Dermis microvascular lymphatic vessel endothelial cell (primary cell): ENCODE measurements around the gene IGFBP2. TPM values are rescaled to one million over a fixed set of nuclear protein-coding genes. Genes with fewer than 3 reads are reported as not detected.
A peak's percentile ranks its signal among the peaks of the same experiment; 100 is the strongest.
"Not testable (repeated sequence)": the region's sequence is repeated elsewhere in the genome, so short reads cannot be mapped to it uniquely, and the experiment has no call there.

ENCODE experiments used
- DNase-seq, 2 donors: peaks; one replicate each; pipeline versions ENCODE4 v3.0.0 to v3.0.0-alpha.2; 2010; ENCODE audit warnings: low read depth in 2 of 2
- total RNA-seq: library from RNA; depleted of rRNA; stranded (reverse); fragments of >200 nt; gene quantifications from 2 replicates; pipeline ENCODE4 v1.2.1, GENCODE V29; 2014

The IGFBP2 gene, protein sequence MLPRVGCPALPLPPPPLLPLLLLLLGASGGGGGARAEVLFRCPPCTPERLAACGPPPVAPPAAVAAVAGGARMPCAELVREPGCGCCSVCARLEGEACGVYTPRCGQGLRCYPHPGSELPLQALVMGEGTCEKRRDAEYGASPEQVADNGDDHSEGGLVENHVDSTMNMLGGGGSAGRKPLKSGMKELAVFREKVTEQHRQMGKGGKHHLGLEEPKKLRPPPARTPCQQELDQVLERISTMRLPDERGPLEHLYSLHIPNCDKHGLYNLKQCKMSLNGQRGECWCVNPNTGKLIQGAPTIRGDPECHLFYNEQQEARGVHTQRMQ
- 53.0 and 54.5 TPM in 2 replicates for total RNA-seq

DNA sequence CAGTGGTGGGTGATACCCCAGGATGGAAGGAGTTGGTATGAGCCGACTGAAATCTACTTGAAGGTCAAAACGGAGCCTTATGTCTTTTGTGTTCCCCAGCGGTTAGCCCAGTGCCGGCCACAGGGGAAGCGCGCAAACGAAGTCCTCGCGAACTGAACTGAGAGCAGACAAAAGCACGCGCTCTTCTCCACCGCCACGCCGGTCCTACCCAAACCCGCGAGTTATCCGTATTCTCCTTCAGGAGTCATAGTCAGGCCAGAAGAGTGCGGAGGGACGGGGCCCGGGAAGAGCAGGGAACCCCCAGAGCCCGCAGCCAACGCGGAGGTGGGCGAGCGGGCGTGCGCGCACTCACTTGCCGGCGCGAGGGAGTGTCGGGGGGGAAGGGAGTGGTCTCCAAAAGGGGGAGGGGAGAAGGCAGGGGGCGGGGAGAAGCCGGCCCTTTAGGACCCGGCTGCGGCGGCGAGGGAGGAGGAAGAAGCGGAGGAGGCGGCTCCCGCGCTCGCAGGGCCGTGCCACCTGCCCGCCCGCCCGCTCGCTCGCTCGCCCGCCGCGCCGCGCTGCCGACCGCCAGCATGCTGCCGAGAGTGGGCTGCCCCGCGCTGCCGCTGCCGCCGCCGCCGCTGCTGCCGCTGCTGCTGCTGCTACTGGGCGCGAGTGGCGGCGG is at the start of gene IGFBP2:
IGFBP2 (plus strand) TSS at position 469 of the 664 bp plus-strand sequence; CDS start at position 573, 104 bp downstream.
- peak in 1 of 2 donors; percentile 24 for DNase-seq

DNA sequence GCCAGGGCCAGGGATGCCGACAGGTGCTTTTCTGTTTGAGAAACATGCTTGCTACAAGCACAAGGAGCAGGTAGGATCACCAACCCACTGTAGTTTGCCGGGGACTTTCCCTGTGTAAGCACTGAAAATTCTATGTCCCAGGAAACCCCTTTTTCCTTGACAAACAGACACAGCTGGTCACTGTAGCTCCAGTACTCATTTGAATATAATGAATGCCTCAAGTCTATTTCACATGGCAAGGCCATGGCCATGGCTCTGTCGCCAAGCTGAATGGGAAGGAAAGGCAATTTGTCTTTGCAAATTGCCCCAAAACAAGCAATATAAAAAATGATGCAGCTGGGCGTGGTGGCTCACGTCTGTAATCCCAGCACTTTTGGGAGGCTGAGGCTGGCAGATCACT is 49.6 kb upstream of the IGFBP2 start:
- no peak for DNase-seq

DNA sequence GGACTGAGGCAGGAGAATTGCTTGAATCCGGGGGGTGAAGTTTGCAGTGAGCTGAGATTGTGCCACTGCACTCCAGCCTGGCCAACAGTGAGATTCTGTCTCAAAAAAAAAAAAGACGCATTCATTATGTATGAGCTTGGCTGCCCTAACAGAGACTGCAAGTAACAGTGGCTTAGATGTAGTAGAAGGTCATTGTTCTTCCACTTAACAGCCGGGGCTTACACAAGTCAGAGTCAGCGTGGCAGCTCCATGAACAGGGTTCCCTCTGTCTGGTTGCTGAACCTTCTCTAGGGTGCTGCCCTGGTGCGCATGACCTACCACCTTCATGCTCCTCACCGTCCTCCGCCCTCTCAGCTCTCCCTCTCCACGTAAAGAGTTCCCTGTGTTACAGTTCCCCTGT is 49.1 kb upstream of the IGFBP2 start:
- no peak for DNase-seq

DNA sequence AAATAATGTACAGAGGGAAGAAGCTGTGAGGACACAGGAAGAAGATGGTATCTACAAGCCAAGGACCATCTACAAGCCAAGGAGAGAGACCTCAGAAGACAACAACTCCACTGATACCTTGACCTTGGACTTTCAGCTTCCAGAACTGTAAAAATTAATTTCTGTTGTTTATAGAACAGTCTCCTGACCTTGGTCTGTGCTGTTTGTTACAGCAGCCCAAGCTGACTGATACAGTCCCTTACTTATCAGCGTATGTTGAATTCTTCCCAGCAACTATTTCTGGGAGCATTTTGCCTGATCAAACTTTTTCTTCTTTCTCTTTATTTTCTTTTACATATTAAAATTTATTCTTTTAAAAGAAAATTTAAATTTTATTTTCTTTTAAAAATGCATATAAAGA is 47.8 kb upstream of the IGFBP2 start:
- no peak for DNase-seq

DNA sequence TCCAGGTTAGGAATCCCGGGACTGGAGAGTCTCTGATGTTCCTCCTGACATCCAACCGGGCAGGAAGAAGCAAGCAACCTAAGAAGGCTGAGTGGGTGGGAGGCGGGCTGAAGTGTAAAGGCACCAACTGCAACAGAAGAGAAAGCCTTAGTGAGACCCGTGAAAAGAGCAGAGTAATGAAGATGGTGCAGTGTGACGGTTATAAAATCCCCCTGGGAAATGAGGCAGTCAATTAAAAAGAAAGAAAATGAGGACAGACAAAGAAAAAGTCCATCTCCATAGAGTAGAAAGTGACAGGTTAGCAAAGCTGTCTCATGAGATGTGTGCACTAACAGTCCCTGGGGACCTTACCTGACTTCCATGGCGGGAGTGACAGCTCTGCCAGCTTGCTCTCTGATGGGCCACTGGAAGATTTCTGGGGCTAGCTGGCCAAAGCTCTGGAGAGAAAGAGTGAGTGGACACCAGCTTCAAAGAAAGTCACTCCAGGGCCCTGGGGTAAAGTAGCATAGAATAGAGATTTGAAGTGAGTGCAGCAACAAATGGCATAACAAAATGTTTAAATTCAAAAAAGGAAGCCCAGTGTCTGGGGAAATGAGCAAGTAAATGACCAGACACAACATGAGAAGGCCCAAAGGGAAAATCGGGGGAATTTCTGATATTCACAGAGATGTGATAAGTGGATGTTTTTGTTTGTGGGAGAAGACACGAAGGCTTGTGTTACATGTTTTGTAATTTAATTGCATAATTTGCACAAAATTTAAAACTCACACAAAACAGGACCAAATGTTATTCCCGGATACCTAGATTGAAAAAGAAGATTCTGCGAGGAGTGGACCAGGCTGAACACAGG is 44.1 kb upstream of the IGFBP2 start:
- no peak for DNase-seq

DNA sequence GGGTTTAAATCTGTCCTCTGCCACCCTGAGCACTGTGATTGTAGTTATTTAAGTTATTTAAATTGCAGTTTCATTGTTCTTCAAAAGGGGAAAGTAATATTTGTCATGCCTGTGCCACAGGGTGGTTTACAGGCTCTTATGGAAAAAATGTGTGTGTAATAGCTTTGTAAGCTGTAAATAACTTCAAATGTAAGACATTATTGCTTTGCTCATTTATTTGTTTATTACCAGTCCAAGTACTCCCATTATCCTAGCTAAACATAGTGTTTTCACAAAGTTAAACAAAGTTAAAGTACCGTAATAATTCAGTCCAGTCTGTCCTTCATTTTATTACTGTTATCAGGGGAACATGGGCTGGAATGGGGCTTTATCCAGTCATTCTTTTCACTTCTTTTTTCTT is 43.4 kb upstream of the IGFBP2 start:
- no peak for DNase-seq

DNA sequence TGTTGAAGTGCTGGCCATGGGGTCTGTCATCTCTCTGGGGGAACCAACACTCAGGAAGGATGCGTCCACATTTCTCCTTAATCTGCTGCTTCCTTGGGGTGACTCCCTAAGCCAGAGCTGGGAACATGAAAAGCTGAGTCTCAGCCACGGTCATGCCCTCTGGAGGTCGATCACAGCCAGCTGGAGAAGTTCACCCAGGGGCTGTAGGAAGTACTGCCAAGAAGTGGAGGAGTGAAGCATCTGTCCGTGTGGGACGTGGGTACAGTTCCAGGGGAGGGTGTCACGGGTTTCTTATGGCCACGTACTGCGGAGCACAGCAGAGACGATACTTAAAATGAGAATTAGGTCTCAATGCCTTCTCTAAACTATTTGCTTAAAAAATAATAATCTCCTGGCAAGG is 42.4 kb upstream of the IGFBP2 start:
- DNase-seq: no peak

DNA sequence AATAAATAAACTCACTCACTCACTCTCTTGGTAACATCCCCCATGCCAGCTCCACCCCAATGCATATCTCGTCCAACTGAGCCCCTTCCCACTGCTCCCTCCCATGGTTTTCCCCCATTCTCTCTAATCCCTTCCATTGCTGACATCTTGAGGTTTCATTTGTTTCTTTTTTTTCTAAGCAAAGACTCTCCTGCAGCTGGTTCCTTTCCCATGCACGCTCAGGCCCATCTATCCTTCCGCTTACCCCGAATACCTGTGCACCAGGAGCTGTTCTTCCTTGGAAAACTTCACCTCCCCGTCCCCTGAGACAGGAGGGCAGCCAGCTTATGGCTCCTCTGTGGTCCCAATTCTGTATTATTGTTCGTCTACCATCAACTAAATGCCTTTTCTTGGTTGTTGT is 41.7 kb upstream of the IGFBP2 start:
- no peak for DNase-seq

DNA sequence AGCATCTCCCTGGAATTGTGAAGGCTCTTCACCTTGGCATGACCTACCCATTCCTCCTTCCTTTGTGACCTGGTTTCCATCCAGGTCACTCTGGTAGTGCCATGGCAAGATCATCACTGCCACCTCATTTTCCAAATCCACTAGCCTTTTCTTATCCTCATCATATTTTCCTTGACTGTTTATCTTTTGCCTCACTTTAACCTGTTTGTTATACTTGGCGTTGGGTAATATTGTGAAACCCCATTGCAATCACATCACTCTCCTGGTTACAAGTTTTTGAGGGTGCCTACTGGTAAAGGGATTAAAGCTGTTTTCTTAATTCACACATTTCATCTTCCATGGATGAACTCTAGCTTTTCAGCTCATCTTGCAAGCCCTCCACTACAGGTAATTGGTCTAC is 39.1 kb upstream of the IGFBP2 start:
- DNase-seq: no peak

DNA sequence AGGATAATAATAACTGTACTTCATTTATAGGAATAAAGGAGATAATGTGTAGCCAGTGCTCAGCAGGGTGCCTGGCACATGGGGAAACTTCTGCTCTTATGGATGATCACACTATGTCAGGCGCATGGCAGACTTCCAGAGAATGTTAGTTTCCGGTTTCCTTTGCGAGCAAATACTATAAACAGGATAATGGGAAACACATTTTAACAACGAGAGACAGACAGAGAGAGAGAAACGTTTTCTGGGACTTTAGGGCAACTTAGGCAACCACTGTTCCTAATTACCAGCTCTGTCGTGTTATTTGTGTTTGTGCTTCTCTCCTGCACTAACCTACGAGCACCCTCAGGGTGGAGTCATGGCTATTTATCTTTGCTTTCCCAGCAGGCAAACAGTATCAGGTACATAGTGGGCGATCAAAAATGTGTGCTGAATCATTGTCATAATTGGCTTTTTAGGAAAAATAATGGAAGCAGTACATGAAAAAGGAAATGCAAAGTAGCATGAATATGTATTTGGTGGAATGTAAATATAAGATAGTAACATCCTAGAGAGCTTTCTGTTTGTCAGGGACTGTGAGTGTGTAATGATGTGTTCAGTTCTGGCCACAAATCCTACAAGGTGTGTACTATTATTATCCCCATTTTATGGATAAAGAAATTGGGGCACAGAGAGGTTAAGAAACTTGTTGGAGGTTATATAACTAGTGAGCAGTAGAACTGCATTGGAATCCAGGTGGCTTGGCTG is 36.8 kb upstream of the IGFBP2 start:
- peak; percentile 73 to 88 for DNase-seq

DNA sequence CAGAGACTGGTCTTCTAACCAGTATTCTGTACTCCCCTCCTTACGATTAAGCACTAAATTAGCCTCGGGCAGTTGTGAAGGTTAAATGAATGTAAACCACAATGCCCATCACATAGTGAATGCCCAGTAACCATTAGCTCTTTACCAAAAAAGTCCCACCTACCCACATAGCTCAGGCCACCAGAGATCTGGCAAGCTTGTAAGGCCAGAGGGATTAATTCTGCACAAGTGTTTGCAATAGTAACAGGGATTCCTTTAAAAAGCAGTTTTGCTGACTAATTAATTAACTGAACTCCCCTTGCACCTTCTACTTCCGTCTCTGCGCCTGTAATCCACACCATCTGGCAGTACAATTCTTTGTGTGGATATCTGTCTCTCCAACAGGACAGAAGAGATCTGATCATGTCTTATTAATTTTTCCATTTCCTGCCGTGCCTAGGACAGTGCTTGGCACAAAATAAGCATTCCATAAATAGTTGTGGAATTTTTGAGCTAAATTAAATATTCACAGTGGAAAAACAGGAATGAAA is 36.2 kb upstream of the IGFBP2 start:
- peak; percentile 36 to 52 for DNase-seq

DNA sequence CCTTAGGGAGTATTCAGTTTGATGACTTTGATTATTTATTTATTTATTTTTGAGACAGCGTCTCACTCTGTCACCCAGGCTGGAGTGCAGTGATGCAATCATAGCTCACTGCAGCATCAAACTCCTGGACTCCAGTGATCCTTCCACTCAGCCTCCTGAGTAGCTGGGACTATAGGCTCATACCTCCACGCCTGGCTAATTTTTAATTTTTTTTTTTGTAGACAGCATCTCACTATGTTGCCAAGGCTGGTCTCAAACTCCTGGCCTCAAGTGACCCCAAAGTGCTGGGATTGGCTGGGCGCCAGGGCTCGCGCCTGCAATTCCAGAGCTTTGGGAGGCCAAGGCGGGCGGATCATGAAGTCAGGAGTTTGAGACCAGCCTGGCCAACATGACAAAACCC is 35.4 kb upstream of the IGFBP2 start:
- DNase-seq: not testable (repeated sequence)

DNA sequence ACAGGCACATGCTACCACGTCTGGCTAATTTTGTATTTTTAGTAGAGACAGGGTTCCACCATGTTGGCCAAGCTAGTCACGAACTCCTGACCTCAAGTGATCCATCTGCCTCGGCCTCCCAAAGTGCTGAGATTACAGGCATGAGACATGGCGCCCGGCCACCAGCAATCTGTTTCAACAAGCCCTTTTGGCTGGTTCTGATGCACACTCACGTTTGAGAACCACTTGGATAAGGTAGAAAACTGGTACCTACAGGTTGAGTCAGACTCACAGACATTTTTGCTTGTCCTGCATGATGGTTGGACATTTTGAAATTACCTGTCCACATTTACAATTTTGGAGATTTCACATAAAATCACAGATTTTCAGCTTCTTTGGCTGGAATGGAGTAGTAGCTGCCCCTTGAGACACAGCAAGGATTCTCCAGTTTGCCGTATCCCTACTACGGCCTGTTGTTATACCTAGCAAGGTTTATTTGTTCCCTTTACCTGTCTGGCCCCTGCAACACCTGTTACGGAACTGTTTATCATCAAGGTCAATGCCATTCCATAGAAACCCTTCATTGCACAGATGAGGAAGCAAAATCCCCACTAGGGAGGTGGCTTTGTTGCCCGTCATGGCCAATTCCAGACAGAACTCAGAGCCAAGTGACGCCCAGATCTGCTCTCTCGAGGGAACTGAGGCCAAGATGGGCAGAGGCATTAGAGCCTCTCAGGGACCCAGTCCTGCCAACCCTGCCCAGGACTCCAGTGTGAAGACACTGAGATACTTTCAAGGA is 31.4 kb upstream of the IGFBP2 start:
- DNase-seq: no peak

DNA sequence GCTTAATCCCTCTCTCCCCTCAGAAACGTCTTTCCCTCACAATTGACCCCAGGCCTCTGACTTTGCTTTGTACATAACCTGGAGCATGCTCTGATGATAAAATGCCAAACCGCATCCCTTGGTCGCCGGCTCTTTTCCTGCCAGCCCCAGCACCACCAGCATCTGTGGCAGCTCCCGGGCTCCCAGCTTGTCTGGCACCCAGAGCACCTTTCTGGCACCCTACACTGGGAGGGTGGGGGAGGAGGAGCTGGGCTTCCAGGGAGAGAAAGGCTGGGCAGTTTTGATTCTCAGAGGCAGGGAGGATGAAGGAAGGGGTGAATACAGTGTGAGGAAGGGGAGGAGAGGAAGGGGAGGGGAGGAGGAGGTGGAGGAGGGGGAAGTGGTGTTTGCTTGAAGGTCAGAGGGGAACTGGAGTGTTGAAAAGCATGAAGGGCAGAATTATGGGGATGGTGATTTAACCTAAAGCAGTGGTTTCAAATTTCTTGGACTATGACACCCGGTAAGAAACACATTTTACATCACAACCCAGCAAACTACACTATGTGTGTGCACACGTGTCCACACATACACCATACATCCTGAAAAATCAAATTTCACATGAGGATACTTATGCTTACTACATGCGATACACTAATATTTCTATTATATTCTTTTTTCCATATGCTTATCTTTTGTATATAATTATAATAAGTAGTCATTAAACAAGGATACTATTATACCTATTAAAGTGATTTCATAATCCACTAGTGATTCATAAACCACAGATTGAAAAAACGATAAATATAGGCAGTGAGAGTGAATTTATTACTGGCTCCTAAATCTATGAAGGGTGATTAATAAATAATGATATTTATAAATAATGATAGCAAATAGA is 30.0 kb upstream of the IGFBP2 start:
- no peak for DNase-seq

DNA sequence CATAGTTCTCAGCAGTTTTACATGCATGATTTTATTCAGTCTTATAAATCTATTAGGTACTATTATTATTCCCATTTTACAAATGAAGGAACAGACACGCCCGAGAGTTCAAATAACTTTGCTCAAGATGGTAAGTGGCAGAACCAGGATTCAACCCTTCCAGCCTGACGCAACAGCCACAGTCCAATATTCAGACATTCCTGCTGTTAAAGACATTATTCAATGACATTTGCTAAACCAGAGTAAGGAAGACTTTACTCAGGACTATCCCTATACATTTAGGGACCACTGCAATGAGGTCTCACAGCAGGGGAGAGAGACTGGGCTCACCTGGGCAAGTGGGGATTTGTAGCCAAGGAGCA is 29.4 kb upstream of the IGFBP2 start:
- DNase-seq: no peak

DNA sequence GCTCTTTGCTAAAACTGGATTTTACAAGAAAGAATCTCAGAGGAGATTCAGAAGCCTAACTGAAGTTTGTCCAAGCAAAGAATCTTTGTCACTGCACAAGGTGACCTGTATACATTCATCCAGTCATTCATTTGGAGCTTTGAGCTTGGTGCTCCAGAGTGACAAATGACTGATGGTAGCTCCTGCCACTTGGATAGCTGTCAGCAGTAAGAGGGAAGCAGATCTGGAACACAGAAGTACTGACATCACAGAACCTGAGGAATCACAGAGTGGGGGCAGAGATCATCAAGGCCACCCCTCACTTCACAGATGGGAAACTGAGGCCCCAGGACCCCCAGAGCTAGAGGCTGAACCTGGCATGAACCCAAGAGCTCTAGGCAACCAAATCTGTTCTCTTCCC is 28.8 kb upstream of the IGFBP2 start:
- no peak for DNase-seq

DNA sequence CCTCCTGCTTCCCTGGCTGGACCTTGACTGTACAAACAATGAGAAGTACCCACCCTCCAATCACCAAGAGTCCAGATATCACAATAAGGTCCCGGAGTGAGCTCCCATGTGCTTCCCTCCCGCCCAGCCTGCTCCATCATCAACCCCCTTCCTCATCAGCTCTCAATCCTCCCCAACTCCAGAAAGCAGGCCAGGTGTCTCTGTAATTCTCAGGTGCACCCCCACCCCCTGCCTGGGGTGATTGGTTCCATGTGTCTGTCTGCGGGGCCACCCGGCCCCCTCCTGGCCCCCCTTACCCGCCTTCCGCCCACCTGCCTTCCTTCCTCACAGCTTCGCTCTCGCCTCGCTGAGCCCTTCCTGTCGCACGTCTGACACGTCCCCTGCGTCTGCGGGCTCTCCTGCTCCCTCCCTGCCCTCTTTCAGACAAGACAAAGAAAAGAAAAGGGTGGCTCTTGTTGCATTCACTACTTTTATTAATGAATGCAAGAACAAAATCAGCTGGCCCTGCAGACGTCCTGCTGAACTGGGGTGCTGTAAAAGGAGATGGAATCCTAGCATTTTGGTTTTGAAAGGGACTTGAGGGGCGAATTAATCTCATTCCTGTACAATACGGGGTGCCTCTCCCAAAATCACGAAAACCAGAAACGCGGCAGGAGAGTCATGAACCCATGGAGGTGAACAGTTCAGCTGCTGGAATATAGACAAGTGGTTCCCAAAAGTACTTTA is 26.5 kb upstream of the IGFBP2 start:
- DNase-seq: no peak

DNA sequence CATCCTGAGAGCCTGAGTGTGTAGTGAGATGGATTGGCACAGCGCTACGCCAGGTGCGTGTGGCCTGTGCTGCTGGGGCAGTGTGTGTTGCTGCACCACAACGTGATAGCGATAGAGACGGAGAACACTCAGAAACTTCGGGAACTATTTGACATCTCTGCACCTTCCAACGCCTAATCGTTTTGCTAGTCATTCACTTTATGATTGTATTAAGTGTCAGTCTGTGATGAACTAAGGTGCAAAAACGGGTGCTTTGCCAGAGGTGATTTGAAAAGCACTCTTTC is 26.0 kb upstream of the IGFBP2 start:
- no peak for DNase-seq

DNA sequence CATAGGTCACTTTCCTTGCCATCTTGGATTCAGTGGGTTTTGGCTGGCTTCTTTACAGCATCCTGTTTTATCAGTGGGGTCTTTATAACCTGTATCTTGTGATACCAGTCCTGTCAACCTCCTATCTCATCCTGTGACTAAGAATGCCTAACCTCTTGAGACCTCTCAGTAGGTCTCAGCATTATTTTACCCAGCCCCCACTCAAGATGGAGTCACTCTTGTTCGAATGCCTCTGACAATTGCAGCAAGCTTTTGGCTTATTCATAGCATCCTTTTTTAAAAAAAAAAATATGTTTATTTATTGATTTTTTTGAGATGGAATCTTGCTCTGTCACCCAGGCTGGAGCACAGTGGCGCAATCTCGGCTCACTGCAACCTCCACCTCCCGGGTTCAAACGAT is 24.7 kb upstream of the IGFBP2 start:
- no peak for DNase-seq
